Heart right ventricle (tissue), 16 donors: ENCODE results near the gene CD109. TPM values are rescaled to one million over a fixed set of nuclear protein-coding genes. Genes with fewer than 3 reads are reported as not detected.
"Not testable (repeated sequence)": the region's sequence is repeated elsewhere in the genome, so short reads cannot be mapped to it uniquely, and the experiment has no call there.

ENCODE experiments used
- ATAC-seq, 8 donors: fragments of 200-7000 bp; cut with Tn5 transposase; one replicate each; pipeline ENCODE4 v1.9.1; 2020; ENCODE audit warnings: mild to moderate bottlenecking in 8 of 8, moderate library complexity in 8 of 8, moderate number of reproducible peaks in 1 of 8
- DNase-seq, 2 donors: peaks; one replicate each; pipeline ENCODE4 v3.0.0-alpha.2; 2020
- H3K27ac ChIP-seq, 10 donors: fragments of 200-600 bp; sonication (generic) in 2 of 10; one replicate each; pipeline versions ENCODE4 v1.5.0 to v1.8.0; 2020 to 2022; ENCODE audit warnings: mild to moderate bottlenecking in 3 of 10
- H3K27me3 ChIP-seq, 7 donors: fragments of 200-600 bp; one replicate each; pipeline ENCODE4 v1.8.0; 2021 to 2022; ENCODE audit warnings: mild to moderate bottlenecking in 2 of 7
- H3K36me3 ChIP-seq, 9 donors: fragments of 200-600 bp; sonication (generic) in 1 of 9; one replicate each; pipeline versions ENCODE4 v1.5.0 to v1.8.0; 2020 to 2022; ENCODE audit warnings: mild to moderate bottlenecking in 2 of 9
- H3K4me1 ChIP-seq, 9 donors: fragments of 200-600 bp; sonication (generic) in 1 of 9; one replicate each; pipeline versions ENCODE4 v1.5.0 to v1.8.0; 2020 to 2022; ENCODE audit warnings: mild to moderate bottlenecking in 4 of 9
- H3K4me3 ChIP-seq, 10 donors: fragments of 200-600 bp; sonication (generic) in 2 of 10; one replicate each; pipeline versions ENCODE4 v1.5.0 to v1.8.0; 2020 to 2022; ENCODE audit warnings: mild to moderate bottlenecking in 7 of 10, moderate library complexity in 2 of 10
- H3K9me3 ChIP-seq, 11 donors: fragments of 200-600 bp in 10 of 11; sonication (generic) in 2 of 11; one replicate each; pipeline versions ENCODE4 v1.5.0 to v1.8.0; 2013 to 2022; ENCODE audit warnings: mild to moderate bottlenecking in 2 of 11, control low read depth in 1 of 11, moderate library complexity in 1 of 11
- CTCF ChIP-seq, 9 donors: fragments of 200-600 bp; sonication (generic) in 2 of 9; IDR thresholded peaks; one replicate each; pipeline versions ENCODE4 v1.5.0 to v1.8.0; 2021 to 2022; ENCODE audit warnings: antibody characterized with exemption in 9 of 9, mild to moderate bottlenecking in 5 of 9, moderate library complexity in 1 of 9
- WGBS, 2 donors: extraction: QIAGEN DNeasy Blood & Tissue Kit; methylation state at CpG; one replicate each; pipeline ENCODE4 v1.1.7; 2013; ENCODE audit warnings: inconsistent platforms in 1 of 2; 5-methylcytosine and 5-hydroxymethylcytosine counted together
- intact Hi-C, 10 donors: fragments of 100-400 bp; cut with DNase I; formaldehyde crosslinking; loops; one replicate each; pipeline versions ENCODE4 v1.11.1 to v1.14.2; 2022
- polyA plus RNA-seq, 2 donors: library from polyadenylated mRNA; stranded (reverse); fragments of 200-250 nt; gene quantifications; one replicate each; pipeline ENCODE4 v1.2.3, GENCODE V29; 2013
- total RNA-seq, 10 donors: library from RNA; stranded (reverse); fragmentation: NEBNext Ultra II Directional in 3 of 10; extraction: Animal tissue kit (Norgen Biotek cat#: 25700) in 3 of 10; gene quantifications; one replicate each; pipeline versions ENCODE4 v1.2.1 to v1.2.4, GENCODE V29; 2021 to 2023
- donor health status: Arrhythmogenic right ventricular cardiomyopathy.
- donor health status: ischemic (EF 13 %, LVEDD 7.1; RV severe dilation, severe dysfunction).
- donor health status: healthy with polysubstance abuse.
- donor health status: DM: no; HTN: yes; CAD: no.
- donor health status: DM: no; HTN: no; CAD: no.
- donor health status: ischemic (EF 25% LVEDD 6.9; RV normal size, moderate dysfunction).
- donor health status: ischemic (EF 25% LVEDD 5.7; RV mildly dilated, moderate dysfunction).
- donor health status: healthy.
- donor health status: DM: yes; HTN: yes; CAD: no.
- donor health status: Ischemic cardiomyopathy.
- donor health status: ischemic (EF 35%, LVEDD 5.7; RV mildly dilated, moderate dysfunction).
- donor health status: nonischemic (EF 11% LVEDD 7.7; RV severe dilation, severe dysfunction).
- donor health status: DM: yes; HTN: yes; CAD: no.
- donor health status: PGD.
- donor health status: ischemic (EF 29% LVEDD 5.4; RV normal size, mild dysfunction).
- donor health status: nonischemic (EF 23%, LVEDD 6.1; RV moderate dilation, normal function).

CD109 gene
- total and polyA plus RNA-seq, 12 donors, result 2.3 to 15.4 (median 7.9) TPM

- peaks cover 0 to under 1% (median 0%) of the 10 kb centered on the region in 9 donors for H3K36me3 ChIP-seq
- DNase-seq, result no peak
- no peak overlapping the region for H3K4me3 ChIP-seq
- peaks cover 0 to 6% (median 0%) of the 10 kb centered on the region in 9 donors for H3K4me1 ChIP-seq
- intact Hi-C loops, result no loop called here
- no peak for ATAC-seq
- no peak for TF ChIP-seq CTCF (IDR thresholded peaks at IDR 0.05)
- H3K27me3 ChIP-seq, result no peaks in the 10 kb centered on the region
- no peaks in the 10 kb centered on the region for H3K9me3 ChIP-seq
- WGBS, 2 donors, result 87% methylated on average over 1 of the region's 1 CpG
- no peak overlapping the region for H3K27ac ChIP-seq
These were observed 105.8 kb downstream of the CD109 start for GRCh38 chr6:73801652-73802268.

GRCh38 chr6:73802366-73802765 is 106.4 kb downstream of the CD109 start:
- H3K27ac ChIP-seq, result no peak overlapping the region
- intact Hi-C loops, result no loop called here
- no peak overlapping the region for H3K4me3 ChIP-seq
- peaks cover 0 to 6% (median 0%) of the 10 kb centered on the region in 9 donors for H3K4me1 ChIP-seq
- no peaks in the 10 kb centered on the region for H3K9me3 ChIP-seq
- 74 to 83% methylated on average over 2 of the region's 2 CpGs for WGBS, 2 donors
- no peak for ATAC-seq
- H3K27me3 ChIP-seq, result no peaks in the 10 kb centered on the region
- TF ChIP-seq CTCF (IDR thresholded peaks at IDR 0.05), result no peak
- H3K36me3 ChIP-seq, result peaks cover 0 to 6% (median 0%) of the 10 kb centered on the region in 9 donors
- no peak for DNase-seq

GRCh38 chr6:73803562-73804241 is 107.7 kb downstream of the CD109 start:
- TF ChIP-seq CTCF (IDR thresholded peaks at IDR 0.05), result peak in 6 of 9 donors; percentile 24 to 56 (median 34)
- peaks cover 0 to 6% (median 0%) of the 10 kb centered on the region in 9 donors for H3K36me3 ChIP-seq
- H3K4me1 ChIP-seq, result peaks cover 0 to 6% (median 0%) of the 10 kb centered on the region in 9 donors
- no peaks in the 10 kb centered on the region for H3K27me3 ChIP-seq
- H3K9me3 ChIP-seq, result no peaks in the 10 kb centered on the region
- no peak overlapping the region for H3K27ac ChIP-seq
- 65 to 67% methylated on average over 5 of the region's 5 CpGs for WGBS, 2 donors
- intact Hi-C loops, result no loop called here
- H3K4me3 ChIP-seq, result no peak overlapping the region
- ATAC-seq, result no peak
- DNase-seq, result peak in 1 of 2 donors; percentile 14

GRCh38 chr6:73805221-73805620 is 109.2 kb downstream of the CD109 start:
- H3K9me3 ChIP-seq, H3K4me1 ChIP-seq, ATAC-seq, H3K27ac ChIP-seq, H3K27me3 ChIP-seq, intact Hi-C loops, H3K4me3 ChIP-seq, DNase-seq: not testable (repeated sequence)
- 92% methylated on average over 7 of the region's 7 CpGs for WGBS, 2 donors
- H3K36me3 ChIP-seq, result peaks cover 0 to 13% (median 0%) of the 10 kb centered on the region in 9 donors

- H3K27ac ChIP-seq, H3K4me1 ChIP-seq, DNase-seq, H3K4me3 ChIP-seq, H3K9me3 ChIP-seq, ATAC-seq, H3K27me3 ChIP-seq, intact Hi-C loops: not testable (repeated sequence)
- WGBS, 2 donors, result 91 to 96% methylated on average over 1 to 4 of the region's 4 CpGs
- H3K36me3 ChIP-seq, result peaks cover 0 to 21% (median 0%) of the 10 kb centered on the region in 9 donors
These were observed 110.0 kb downstream of the CD109 start for GRCh38 chr6:73805982-73806381.
